Prostate gland (tissue), 2 donors: Measurements from ENCODE around the gene GLIS1.

Source experiments
- POLR2A ChIP-seq: fragments of 450-650 bp; IDR thresholded peaks from one replicate; pipeline ENCODE4 v1.6.1; 2016; ENCODE audit warnings: antibody characterized with exemption, mild to moderate bottlenecking
- POLR2AphosphoS5 ChIP-seq: sonication (generic); formaldehyde crosslinking; IDR thresholded peaks from one replicate; pipeline ENCODE4 v1.6.1; 2017; ENCODE audit warnings: antibody characterized with exemption
- TF ChIP-seq, protein P1 (sequence below), 4 experiments: fragments of 200-600 bp in 2 of 4; fragments of 450-650 bp in 2 of 4; sonication (generic) in 2 of 4; IDR thresholded peaks; 1 replicate in 3 of 4; 2 replicates in 1 of 4; pipeline ENCODE4 v1.5.1; 2016 to 2019; ENCODE audit warnings: antibody characterized with exemption in 4 of 4, mild to moderate bottlenecking in 2 of 4, moderate library complexity in 2 of 4

DNA sequence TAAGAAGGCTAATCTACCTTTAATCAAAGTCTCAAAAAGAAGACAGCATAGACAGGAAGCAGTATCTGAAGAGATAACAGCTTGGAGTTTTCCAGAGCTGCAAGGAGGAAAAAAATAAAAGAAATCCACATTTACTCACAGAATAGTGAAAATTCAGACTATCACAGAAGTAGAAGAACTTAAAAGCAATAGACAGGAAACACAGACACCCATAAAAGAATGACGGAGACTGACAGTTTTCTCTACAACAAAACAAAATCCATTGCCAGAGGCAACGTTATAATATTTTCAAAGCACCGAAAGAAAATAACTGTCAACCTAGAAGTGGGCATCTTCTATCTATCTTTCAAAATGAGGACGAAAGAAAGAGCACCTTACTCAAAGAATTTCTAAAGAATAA lies 175.4 kb downstream of the GLIS1 start:
- TF ChIP-seq, protein P1, sequence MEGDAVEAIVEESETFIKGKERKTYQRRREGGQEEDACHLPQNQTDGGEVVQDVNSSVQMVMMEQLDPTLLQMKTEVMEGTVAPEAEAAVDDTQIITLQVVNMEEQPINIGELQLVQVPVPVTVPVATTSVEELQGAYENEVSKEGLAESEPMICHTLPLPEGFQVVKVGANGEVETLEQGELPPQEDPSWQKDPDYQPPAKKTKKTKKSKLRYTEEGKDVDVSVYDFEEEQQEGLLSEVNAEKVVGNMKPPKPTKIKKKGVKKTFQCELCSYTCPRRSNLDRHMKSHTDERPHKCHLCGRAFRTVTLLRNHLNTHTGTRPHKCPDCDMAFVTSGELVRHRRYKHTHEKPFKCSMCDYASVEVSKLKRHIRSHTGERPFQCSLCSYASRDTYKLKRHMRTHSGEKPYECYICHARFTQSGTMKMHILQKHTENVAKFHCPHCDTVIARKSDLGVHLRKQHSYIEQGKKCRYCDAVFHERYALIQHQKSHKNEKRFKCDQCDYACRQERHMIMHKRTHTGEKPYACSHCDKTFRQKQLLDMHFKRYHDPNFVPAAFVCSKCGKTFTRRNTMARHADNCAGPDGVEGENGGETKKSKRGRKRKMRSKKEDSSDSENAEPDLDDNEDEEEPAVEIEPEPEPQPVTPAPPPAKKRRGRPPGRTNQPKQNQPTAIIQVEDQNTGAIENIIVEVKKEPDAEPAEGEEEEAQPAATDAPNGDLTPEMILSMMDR (IDR thresholded peaks at IDR 0.05), result no peak
- TF ChIP-seq POLR2AphosphoS5, result no peak
- TF ChIP-seq POLR2A, result no peak
